ENCODE measurements around the gene SYT1. TPM values are rescaled to one million over a fixed set of nuclear protein-coding genes. Genes with fewer than 3 reads are reported as not detected.

Gene SYT1
- total RNA-seq, 2 experiments from 2014 or later: not detected

DNA sequence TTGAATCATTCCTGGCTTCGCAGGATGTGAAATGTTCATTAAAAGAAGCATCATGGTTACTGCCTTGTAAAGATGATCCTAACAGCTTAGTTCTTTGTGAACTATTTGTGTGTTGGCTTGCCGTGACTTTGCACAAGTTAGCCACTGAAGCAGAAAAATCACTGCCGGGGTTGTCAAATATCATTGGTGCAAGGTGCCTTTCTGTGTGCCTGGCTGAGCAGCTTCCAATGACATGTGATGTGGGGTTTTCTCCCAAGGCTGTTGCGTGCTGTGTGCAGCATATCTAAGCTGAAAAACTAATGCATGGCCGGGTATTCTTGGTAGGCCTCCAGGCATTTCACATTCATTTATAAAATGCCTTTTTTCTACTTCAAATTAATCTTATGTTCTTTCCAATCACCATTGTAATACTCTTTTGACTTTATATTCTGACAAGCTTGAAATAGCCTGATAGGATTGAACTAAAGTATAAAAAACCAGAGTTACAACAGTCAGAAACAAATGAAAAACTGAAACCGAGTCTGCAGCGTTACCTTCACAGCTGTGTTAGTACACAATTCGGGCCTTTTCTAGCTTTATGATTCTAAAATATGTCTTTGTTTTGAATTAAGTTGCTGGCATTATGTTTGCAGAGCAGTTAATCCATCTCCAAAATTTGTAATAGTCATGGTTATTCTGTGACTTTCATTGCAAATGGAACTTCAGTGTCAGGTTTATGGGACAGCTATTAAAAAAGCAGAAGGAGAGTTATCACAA, 222.1 kb downstream of the SYT1 start:
- no peaks in the 10 kb centered on the region for H3K4me1 Mint-ChIP-seq (ENCODE audit: low read depth)
- ATAC-seq (ENCODE audit: poor library complexity) (no peak), DNase-seq (no peak)
- no peaks in the 10 kb centered on the region for H3K27me3 Mint-ChIP-seq
- intact Hi-C loops (cut with DNase I, micrococcal nuclease): no loop called here
- Histone ChIP-seq H3K4me3 (ENCODE audit: low read length) (no peak overlapping the region), H3K27ac (ENCODE audit: low read depth in 1 of 2, low read length in 2 of 2) (no peak overlapping the region), H3K4me1 (ENCODE audit: insufficient read depth, low read length) (no peaks in the 10 kb centered on the region), H3K36me3 (ENCODE audit: insufficient read depth, low read length) (no peaks in the 10 kb centered on the region), H3K27me3 (ENCODE audit: control insufficient read depth in 1 of 2, insufficient read depth in 2 of 2, low read length in 2 of 2) (no peaks in the 10 kb centered on the region), H3K9me3 (ENCODE audit: control insufficient read depth in 1 of 2, insufficient read depth in 1 of 2, low read length in 2 of 2) (no peaks in the 10 kb centered on the region)
- no peak overlapping the region for H3K27ac Mint-ChIP-seq
- ChIA-PET POLR2A (no interaction called here), CTCF (no interaction called here)
- no peak overlapping the region for H3K4me3 Mint-ChIP-seq
- peaks cover 6% of the 10 kb centered on the region for H3K9me3 Mint-ChIP-seq
- H3K36me3 Mint-ChIP-seq (ENCODE audit: low read depth): no peaks in the 10 kb centered on the region
- TF ChIP-seq, protein P1, sequence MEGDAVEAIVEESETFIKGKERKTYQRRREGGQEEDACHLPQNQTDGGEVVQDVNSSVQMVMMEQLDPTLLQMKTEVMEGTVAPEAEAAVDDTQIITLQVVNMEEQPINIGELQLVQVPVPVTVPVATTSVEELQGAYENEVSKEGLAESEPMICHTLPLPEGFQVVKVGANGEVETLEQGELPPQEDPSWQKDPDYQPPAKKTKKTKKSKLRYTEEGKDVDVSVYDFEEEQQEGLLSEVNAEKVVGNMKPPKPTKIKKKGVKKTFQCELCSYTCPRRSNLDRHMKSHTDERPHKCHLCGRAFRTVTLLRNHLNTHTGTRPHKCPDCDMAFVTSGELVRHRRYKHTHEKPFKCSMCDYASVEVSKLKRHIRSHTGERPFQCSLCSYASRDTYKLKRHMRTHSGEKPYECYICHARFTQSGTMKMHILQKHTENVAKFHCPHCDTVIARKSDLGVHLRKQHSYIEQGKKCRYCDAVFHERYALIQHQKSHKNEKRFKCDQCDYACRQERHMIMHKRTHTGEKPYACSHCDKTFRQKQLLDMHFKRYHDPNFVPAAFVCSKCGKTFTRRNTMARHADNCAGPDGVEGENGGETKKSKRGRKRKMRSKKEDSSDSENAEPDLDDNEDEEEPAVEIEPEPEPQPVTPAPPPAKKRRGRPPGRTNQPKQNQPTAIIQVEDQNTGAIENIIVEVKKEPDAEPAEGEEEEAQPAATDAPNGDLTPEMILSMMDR (IDR thresholded peaks at IDR 0.05): no peak

DNA sequence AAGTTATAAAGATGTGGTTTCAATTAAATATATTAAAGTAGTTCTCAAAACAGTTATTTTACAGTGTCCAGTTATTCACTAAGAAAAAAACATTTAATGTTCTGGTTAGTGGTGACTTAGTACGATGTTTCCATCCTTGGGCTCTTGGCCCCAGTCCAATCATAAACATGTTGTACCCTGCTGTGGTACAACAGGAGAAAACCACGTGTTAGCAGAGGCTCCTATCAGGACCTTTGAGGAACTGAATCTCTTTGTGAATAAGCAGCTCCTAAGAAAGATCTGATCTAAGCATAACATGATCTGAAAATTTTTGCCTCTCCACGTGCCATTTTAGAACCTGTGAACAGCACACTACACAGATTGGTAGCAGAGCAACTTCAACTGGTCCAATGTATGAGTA, 234.0 kb downstream of the SYT1 start:
- Histone ChIP-seq H3K4me3 (ENCODE audit: low read length) (no peak overlapping the region), H3K36me3 (ENCODE audit: insufficient read depth, low read length) (no peaks in the 10 kb centered on the region), H3K27me3 (ENCODE audit: control insufficient read depth in 1 of 2, insufficient read depth in 2 of 2, low read length in 2 of 2) (no peaks in the 10 kb centered on the region), H3K27ac (ENCODE audit: low read depth in 1 of 2, low read length in 2 of 2) (no peak overlapping the region), H3K4me1 (ENCODE audit: insufficient read depth, low read length) (no peaks in the 10 kb centered on the region), H3K9me3 (ENCODE audit: control insufficient read depth in 1 of 2, insufficient read depth in 1 of 2, low read length in 2 of 2) (no peaks in the 10 kb centered on the region)
- intact Hi-C loops (cut with DNase I, micrococcal nuclease): no loop called here
- no peak for DNase-seq
- Mint-ChIP-seq H3K27ac (no peak overlapping the region), H3K4me3 (no peak overlapping the region), H3K9me3 (no peaks in the 10 kb centered on the region), H3K4me1 (ENCODE audit: low read depth) (no peaks in the 10 kb centered on the region), H3K36me3 (ENCODE audit: low read depth) (no peaks in the 10 kb centered on the region), H3K27me3 (no peaks in the 10 kb centered on the region)
- ChIA-PET CTCF (no interaction called here), POLR2A (no interaction called here)
- ATAC-seq (ENCODE audit: poor library complexity): no peak
- TF ChIP-seq, protein P1 (IDR thresholded peaks at IDR 0.05): no peak

DNA sequence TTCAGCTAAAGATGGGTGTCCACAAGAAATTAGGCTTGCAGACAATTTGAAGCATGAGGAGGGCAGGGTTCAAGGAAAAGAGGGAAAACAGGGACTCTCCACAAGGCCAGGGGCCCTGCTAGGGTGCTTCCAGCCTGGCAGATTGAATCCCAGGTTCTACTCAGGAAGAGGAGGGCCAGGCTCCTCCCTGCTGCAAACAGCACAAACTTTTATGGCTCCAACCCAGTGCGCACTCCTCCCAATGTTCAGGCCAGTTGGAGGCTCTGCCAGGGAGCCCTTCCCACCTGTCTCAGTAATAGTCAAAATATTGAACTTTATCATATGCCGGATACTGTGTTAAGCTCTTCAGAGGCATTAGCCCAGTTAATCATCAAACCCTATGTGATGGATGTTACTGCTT, 244.4 kb downstream of the SYT1 start:
- Histone ChIP-seq H3K9me3 (ENCODE audit: control insufficient read depth in 1 of 2, insufficient read depth in 1 of 2, low read length in 2 of 2) (peaks cover 0 to 5% of the 10 kb centered on the region in 2 experiments), H3K36me3 (ENCODE audit: insufficient read depth, low read length) (no peaks in the 10 kb centered on the region), H3K27ac (ENCODE audit: low read depth in 1 of 2, low read length in 2 of 2) (no peak overlapping the region), H3K4me1 (ENCODE audit: insufficient read depth, low read length) (no peaks in the 10 kb centered on the region), H3K27me3 (ENCODE audit: control insufficient read depth in 1 of 2, insufficient read depth in 2 of 2, low read length in 2 of 2) (no peaks in the 10 kb centered on the region), H3K4me3 (ENCODE audit: low read length) (no peak overlapping the region)
- ChIA-PET POLR2A (no interaction called here), CTCF (no interaction called here)
- Mint-ChIP-seq H3K4me3 (no peak overlapping the region), H3K9me3 (peaks cover 4% of the 10 kb centered on the region), H3K4me1 (ENCODE audit: low read depth) (no peaks in the 10 kb centered on the region), H3K27ac (no peak overlapping the region), H3K27me3 (no peaks in the 10 kb centered on the region), H3K36me3 (ENCODE audit: low read depth) (no peaks in the 10 kb centered on the region)
- TF ChIP-seq, protein P1 (IDR thresholded peaks at IDR 0.05): no peak
- no peak for ATAC-seq (ENCODE audit: poor library complexity)
- intact Hi-C loops (cut with DNase I, micrococcal nuclease): no loop called here
- DNase-seq: no peak
